SK-N-SH treated with all-trans-retinoic acid at 6 μM for 48 hours (cell line): ENCODE results near the gene SLX4IP.
A peak's percentile ranks its signal among the peaks of the same experiment; 100 is the strongest.

ENCODE experiments used
- ATAC-seq: fragments of 200-7000 bp; cut with Tn5 transposase; 3 replicates; pipeline ENCODE4 v1.9.1; 2020; ENCODE audit warnings: mild to moderate bottlenecking, moderate library complexity
- ARNTL ChIP-seq: fragments of 450-650 bp; formaldehyde crosslinking; IDR thresholded peaks from 2 replicates; pipeline ENCODE4 v1.5.0; 2020; ENCODE audit warnings: low read depth, mild to moderate bottlenecking, moderate library complexity, borderline replicate concordance
- BACH2 ChIP-seq: fragments of 250-450 bp; sonication (Bioruptor Pico); IDR thresholded peaks from 2 replicates; pipeline ENCODE4 v1.9.0; 2021; ENCODE audit warnings: mild to moderate bottlenecking, borderline replicate concordance
- CSDC2 ChIP-seq: fragments of 250-450 bp; sonication (Bioruptor Pico); IDR thresholded peaks from 2 replicates; pipeline ENCODE4 v1.5.0; 2020; ENCODE audit warnings: mild to moderate bottlenecking, moderate library complexity
- ESRRG ChIP-seq: fragments of 250-450 bp; sonication (Bioruptor Pico); IDR thresholded peaks from 2 replicates; pipeline ENCODE4 v1.6.1; 2021; ENCODE audit warnings: mild to moderate bottlenecking
- GLIS3 ChIP-seq: fragments of 250-450 bp; sonication (Bioruptor Pico); IDR thresholded peaks from 2 replicates; pipeline ENCODE4 v1.5.0; 2020; ENCODE audit warnings: mild to moderate bottlenecking, moderate library complexity
- ISL1 ChIP-seq: fragments of 250-450 bp; sonication (Bioruptor Pico); IDR thresholded peaks from 2 replicates; pipeline ENCODE4 v2.1.2; 2022; ENCODE audit warnings: mild to moderate bottlenecking, moderate library complexity
- OSR1 ChIP-seq: fragments of 250-450 bp; sonication (Bioruptor Pico); IDR thresholded peaks from 2 replicates; pipeline ENCODE4 v1.8.0; 2022; ENCODE audit warnings: moderate library complexity, mild to moderate bottlenecking, inconsistent platforms
- PPARA ChIP-seq: fragments of 250-450 bp; sonication (Bioruptor Pico); IDR thresholded peaks from 2 replicates; pipeline ENCODE4 v1.5.0; 2020; ENCODE audit warnings: mild to moderate bottlenecking, borderline replicate concordance
- RARB ChIP-seq: fragments of 250-450 bp; sonication (Bioruptor Pico); IDR thresholded peaks from 2 replicates; pipeline ENCODE4 v1.8.0; 2021; ENCODE audit warnings: mild to moderate bottlenecking, moderate library complexity
- SNAI2 ChIP-seq: fragments of 250-450 bp; sonication (Bioruptor Pico); IDR thresholded peaks from 2 replicates; pipeline ENCODE4 v1.5.0; 2020; ENCODE audit warnings: mild to moderate bottlenecking, moderate library complexity
- TCF4 ChIP-seq: fragments of 250-450 bp; sonication (Bioruptor Pico); IDR thresholded peaks from 2 replicates; pipeline ENCODE4 v1.8.0; 2021; ENCODE audit warnings: mild to moderate bottlenecking, moderate library complexity, borderline replicate concordance
- TOX ChIP-seq: fragments of 250-450 bp; sonication (Bioruptor Pico); IDR thresholded peaks from 2 replicates; pipeline ENCODE4 v1.8.0; 2021; ENCODE audit warnings: mild to moderate bottlenecking, moderate library complexity, borderline replicate concordance
- ZC3H10 ChIP-seq: fragments of 250-450 bp; sonication (Bioruptor Pico); IDR thresholded peaks from 2 replicates; pipeline ENCODE4 v1.5.1; 2021; ENCODE audit warnings: mild to moderate bottlenecking, moderate library complexity
- ZFP3 ChIP-seq: fragments of 250-450 bp; sonication (Bioruptor Pico); IDR thresholded peaks from 2 replicates; pipeline ENCODE4 v1.5.0; 2020; ENCODE audit warnings: mild to moderate bottlenecking, moderate library complexity
- ZFP30 ChIP-seq: fragments of 450-650 bp; formaldehyde crosslinking; IDR thresholded peaks from 2 replicates; pipeline ENCODE4 v1.5.0; 2022; ENCODE audit warnings: mild to moderate bottlenecking, moderate library complexity
- ZNF565 ChIP-seq: fragments of 450-650 bp; formaldehyde crosslinking; conservative IDR thresholded peaks from 2 replicates; pipeline ENCODE4 v1.5.0; 2020; ENCODE audit warnings: low read depth, mild to moderate bottlenecking, moderate library complexity
- ZNF70 ChIP-seq: fragments of 450-650 bp; formaldehyde crosslinking; IDR thresholded peaks from 2 replicates; pipeline ENCODE4 v1.5.0; 2020; ENCODE audit warnings: mild to moderate bottlenecking, moderate library complexity
- ZNF8 ChIP-seq: fragments of 450-650 bp; formaldehyde crosslinking; IDR thresholded peaks from 2 replicates; pipeline ENCODE4 v1.5.0; 2020; ENCODE audit warnings: mild to moderate bottlenecking, moderate library complexity
- TF ChIP-seq, protein P1 (sequence below): fragments of 250-450 bp; sonication (Bioruptor Pico); IDR thresholded peaks from 2 replicates; pipeline ENCODE4 v1.8.0; 2021; ENCODE audit warnings: low read depth, mild to moderate bottlenecking, moderate library complexity, borderline replicate concordance
- TF ChIP-seq, protein P2 (sequence below): fragments of 250-450 bp; sonication (Bioruptor Pico); IDR thresholded peaks from 2 replicates; pipeline ENCODE4 v1.5.1; 2021; ENCODE audit warnings: mild to moderate bottlenecking, moderate library complexity
- TF ChIP-seq, protein P3 (sequence below): fragments of 250-450 bp; sonication (Bioruptor Pico); IDR thresholded peaks from 2 replicates; pipeline ENCODE4 v1.5.1; 2020; ENCODE audit warnings: low read depth, mild to moderate bottlenecking, moderate library complexity
- TF ChIP-seq, protein P4 (sequence below): fragments of 250-450 bp; sonication (Bioruptor Pico); IDR thresholded peaks from 2 replicates; pipeline ENCODE4 v1.5.0; 2020; ENCODE audit warnings: mild to moderate bottlenecking, moderate library complexity
- TF ChIP-seq, protein P5 (sequence below): fragments of 250-450 bp; sonication (Bioruptor Pico); IDR thresholded peaks from 2 replicates; pipeline ENCODE4 v1.8.0; 2020; ENCODE audit warnings: mild to moderate bottlenecking, moderate library complexity, borderline replicate concordance

The SLX4IP gene

DNA sequence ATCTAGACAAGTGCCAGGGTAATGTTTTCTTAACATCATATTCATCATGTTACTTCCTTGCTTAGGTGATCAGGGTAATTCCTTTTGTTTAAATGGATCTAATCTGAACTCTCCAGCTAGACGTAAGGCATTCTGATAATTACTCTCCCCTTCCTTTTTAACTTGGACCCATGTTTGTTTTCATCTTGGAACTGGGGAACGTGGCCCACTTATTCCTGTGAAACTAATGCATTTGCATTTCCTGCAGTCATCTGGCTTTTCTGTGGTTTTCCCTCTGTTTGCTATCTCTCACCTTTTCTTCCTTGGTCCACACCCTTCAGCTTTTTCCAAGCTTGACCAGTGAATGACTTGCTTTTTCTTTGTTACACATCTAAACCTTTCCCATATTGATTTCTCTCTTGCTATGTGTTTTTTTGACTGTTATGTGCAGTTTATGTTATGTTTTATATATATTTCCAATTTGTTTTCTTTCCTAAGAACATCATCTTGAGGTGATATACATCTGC, 33.3 kb downstream of the SLX4IP start:
- TF ChIP-seq, protein P1, sequence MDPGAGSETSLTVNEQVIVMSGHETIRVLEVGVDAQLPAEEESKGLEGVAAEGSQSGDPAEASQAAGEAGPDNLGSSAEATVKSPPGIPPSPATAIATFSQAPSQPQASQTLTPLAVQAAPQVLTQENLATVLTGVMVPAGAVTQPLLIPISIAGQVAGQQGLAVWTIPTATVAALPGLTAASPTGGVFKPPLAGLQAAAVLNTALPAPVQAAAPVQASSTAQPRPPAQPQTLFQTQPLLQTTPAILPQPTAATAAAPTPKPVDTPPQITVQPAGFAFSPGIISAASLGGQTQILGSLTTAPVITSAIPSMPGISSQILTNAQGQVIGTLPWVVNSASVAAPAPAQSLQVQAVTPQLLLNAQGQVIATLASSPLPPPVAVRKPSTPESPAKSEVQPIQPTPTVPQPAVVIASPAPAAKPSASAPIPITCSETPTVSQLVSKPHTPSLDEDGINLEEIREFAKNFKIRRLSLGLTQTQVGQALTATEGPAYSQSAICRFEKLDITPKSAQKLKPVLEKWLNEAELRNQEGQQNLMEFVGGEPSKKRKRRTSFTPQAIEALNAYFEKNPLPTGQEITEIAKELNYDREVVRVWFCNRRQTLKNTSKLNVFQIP (CRISPR knock-in tag), result no peak
- TF ChIP-seq GLIS3 (no peak), ISL1 (no peak), ZNF8 (CRISPR knock-in tag) (no peak), TCF4 (CRISPR knock-in tag) (no peak), ZC3H10 (CRISPR knock-in tag) (no peak), ESRRG (CRISPR knock-in tag) (no peak), SNAI2 (CRISPR knock-in tag) (no peak), BACH2 (no peak), CSDC2 (no peak), ZNF70 (CRISPR knock-in tag) (no peak), PPARA (no peak)
- TF ChIP-seq, protein P2, sequence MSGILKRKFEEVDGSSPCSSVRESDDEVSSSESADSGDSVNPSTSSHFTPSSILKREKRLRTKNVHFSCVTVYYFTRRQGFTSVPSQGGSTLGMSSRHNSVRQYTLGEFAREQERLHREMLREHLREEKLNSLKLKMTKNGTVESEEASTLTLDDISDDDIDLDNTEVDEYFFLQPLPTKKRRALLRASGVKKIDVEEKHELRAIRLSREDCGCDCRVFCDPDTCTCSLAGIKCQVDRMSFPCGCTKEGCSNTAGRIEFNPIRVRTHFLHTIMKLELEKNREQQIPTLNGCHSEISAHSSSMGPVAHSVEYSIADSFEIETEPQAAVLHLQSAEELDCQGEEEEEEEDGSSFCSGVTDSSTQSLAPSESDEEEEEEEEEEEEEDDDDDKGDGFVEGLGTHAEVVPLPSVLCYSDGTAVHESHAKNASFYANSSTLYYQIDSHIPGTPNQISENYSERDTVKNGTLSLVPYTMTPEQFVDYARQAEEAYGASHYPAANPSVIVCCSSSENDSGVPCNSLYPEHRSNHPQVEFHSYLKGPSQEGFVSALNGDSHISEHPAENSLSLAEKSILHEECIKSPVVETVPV (CRISPR knock-in tag), result no peak
- no peak for ATAC-seq

DNA sequence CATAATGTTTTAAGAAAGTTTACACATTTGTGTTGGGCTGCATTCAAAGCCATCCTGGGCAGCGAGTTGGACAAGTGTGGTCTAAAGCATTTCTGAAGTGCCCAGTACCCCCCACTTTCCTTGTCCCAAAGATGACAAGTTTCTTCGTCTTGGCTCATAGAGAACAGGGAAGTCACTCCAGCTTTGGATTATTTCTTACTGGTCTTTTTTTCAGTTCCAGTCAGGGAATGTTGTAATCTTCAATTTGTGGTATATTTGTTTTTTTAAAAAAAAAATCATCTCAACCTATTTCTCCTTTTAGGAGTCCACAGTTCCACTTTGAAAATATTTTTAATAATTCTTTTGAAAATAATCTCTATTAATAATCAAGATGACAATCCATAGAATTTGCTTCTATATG, 34.0 kb downstream of the SLX4IP start:
- TF ChIP-seq ZNF565, result no peak
- TF ChIP-seq SNAI2 (CRISPR knock-in tag), result no peak
- TF ChIP-seq CSDC2, result no peak
- no peak for TF ChIP-seq ESRRG (CRISPR knock-in tag)
- TF ChIP-seq ZNF70 (CRISPR knock-in tag), result no peak
- TF ChIP-seq, protein P2 (CRISPR knock-in tag), result no peak
- no peak for TF ChIP-seq ISL1
- no peak for TF ChIP-seq ZFP30 (CRISPR knock-in tag)
- TF ChIP-seq BACH2, result no peak
- TF ChIP-seq, protein P3, sequence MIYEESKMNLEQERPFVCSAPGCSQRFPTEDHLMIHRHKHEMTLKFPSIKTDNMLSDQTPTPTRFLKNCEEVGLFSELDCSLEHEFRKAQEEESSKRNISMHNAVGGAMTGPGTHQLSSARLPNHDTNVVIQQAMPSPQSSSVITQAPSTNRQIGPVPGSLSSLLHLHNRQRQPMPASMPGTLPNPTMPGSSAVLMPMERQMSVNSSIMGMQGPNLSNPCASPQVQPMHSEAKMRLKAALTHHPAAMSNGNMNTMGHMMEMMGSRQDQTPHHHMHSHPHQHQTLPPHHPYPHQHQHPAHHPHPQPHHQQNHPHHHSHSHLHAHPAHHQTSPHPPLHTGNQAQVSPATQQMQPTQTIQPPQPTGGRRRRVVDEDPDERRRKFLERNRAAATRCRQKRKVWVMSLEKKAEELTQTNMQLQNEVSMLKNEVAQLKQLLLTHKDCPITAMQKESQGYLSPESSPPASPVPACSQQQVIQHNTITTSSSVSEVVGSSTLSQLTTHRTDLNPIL (CRISPR knock-in tag), result no peak
- TF ChIP-seq GLIS3, result no peak
- TF ChIP-seq ZNF8 (CRISPR knock-in tag), result no peak
- TF ChIP-seq RARB (CRISPR knock-in tag), result no peak
- no peak for TF ChIP-seq PPARA
- no peak for TF ChIP-seq ZFP3 (CRISPR knock-in tag)

DNA sequence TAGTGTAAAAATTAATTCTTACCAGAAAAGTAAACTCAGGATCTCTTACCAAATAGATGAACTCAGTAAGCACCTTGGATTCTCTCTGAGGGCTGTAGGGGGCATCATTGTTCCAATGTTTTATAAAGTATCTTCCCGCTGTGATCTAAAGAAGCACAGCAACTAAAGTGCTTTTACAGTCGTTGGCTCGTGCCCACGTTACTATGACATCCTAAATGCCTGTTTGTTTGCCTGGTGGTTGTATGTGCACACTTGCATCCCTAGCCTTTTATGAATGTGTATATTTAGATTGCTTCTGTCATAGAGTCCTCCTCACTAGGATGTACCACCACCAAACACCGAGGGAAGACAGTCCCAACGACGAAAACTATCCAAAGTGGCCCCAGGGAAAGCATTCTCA, 34.5 kb downstream of the SLX4IP start:
- TF ChIP-seq ZNF70 (CRISPR knock-in tag) (no peak), OSR1 (CRISPR knock-in tag) (no peak), TOX (no peak), CSDC2 (no peak), RARB (CRISPR knock-in tag) (no peak), ZNF565 (no peak), PPARA (no peak), GLIS3 (no peak), ZC3H10 (CRISPR knock-in tag) (no peak), SNAI2 (CRISPR knock-in tag) (no peak), ZFP3 (CRISPR knock-in tag) (no peak), ARNTL (CRISPR knock-in tag) (no peak), ESRRG (CRISPR knock-in tag) (no peak), ISL1 (no peak)
- TF ChIP-seq, protein P2 (CRISPR knock-in tag), result no peak
- TF ChIP-seq, protein P1 (CRISPR knock-in tag), result no peak
- TF ChIP-seq, protein P4, sequence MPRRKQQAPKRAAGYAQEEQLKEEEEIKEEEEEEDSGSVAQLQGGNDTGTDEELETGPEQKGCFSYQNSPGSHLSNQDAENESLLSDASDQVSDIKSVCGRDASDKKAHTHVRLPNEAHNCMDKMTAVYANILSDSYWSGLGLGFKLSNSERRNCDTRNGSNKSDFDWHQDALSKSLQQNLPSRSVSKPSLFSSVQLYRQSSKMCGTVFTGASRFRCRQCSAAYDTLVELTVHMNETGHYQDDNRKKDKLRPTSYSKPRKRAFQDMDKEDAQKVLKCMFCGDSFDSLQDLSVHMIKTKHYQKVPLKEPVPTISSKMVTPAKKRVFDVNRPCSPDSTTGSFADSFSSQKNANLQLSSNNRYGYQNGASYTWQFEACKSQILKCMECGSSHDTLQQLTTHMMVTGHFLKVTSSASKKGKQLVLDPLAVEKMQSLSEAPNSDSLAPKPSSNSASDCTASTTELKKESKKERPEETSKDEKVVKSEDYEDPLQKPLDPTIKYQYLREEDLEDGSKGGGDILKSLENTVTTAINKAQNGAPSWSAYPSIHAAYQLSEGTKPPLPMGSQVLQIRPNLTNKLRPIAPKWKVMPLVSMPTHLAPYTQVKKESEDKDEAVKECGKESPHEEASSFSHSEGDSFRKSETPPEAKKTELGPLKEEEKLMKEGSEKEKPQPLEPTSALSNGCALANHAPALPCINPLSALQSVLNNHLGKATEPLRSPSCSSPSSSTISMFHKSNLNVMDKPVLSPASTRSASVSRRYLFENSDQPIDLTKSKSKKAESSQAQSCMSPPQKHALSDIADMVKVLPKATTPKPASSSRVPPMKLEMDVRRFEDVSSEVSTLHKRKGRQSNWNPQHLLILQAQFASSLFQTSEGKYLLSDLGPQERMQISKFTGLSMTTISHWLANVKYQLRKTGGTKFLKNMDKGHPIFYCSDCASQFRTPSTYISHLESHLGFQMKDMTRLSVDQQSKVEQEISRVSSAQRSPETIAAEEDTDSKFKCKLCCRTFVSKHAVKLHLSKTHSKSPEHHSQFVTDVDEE, result no peak
- TF ChIP-seq, protein P5, sequence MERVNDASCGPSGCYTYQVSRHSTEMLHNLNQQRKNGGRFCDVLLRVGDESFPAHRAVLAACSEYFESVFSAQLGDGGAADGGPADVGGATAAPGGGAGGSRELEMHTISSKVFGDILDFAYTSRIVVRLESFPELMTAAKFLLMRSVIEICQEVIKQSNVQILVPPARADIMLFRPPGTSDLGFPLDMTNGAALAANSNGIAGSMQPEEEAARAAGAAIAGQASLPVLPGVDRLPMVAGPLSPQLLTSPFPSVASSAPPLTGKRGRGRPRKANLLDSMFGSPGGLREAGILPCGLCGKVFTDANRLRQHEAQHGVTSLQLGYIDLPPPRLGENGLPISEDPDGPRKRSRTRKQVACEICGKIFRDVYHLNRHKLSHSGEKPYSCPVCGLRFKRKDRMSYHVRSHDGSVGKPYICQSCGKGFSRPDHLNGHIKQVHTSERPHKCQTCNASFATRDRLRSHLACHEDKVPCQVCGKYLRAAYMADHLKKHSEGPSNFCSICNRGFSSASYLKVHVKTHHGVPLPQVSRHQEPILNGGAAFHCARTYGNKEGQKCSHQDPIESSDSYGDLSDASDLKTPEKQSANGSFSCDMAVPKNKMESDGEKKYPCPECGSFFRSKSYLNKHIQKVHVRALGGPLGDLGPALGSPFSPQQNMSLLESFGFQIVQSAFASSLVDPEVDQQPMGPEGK (CRISPR knock-in tag), result no peak
- peak; percentile 92 for ATAC-seq

More for the DNA sequence above, 34.0 kb downstream of the SLX4IP start:
- no peak for ATAC-seq
